ENCODE results near the gene PSORS1C2.

GRCh38 chr6:31186052-31186734, 47.3 kb upstream of the PSORS1C2 start:
- TF ChIP-seq CBFB (CRISPR knock-in tag; IDR thresholded peaks at IDR 0.05; ENCODE audit: low read depth) (no peak), GABPB1 (CRISPR knock-in tag; IDR thresholded peaks at IDR 0.05) (peak; percentile 24; the same call in 1 of the 2 replicates), ARID4B (CRISPR knock-in tag; IDR thresholded peaks at IDR 0.05; ENCODE audit: borderline replicate concordance) (no peak), USF2 (CRISPR knock-in tag; IDR thresholded peaks at IDR 0.05) (no peak), CREM (CRISPR knock-in tag; IDR thresholded peaks at IDR 0.05) (no peak), NR2C2 (CRISPR knock-in tag; IDR thresholded peaks at IDR 0.05) (no peak), ESRRA (CRISPR knock-in tag; IDR thresholded peaks at IDR 0.05; ENCODE audit: borderline replicate concordance) (no peak), TEAD4 (CRISPR knock-in tag; IDR thresholded peaks at IDR 0.05) (no peak), CREB1 (CRISPR knock-in tag; IDR thresholded peaks at IDR 0.05) (no peak)
- TF ChIP-seq, protein P1, sequence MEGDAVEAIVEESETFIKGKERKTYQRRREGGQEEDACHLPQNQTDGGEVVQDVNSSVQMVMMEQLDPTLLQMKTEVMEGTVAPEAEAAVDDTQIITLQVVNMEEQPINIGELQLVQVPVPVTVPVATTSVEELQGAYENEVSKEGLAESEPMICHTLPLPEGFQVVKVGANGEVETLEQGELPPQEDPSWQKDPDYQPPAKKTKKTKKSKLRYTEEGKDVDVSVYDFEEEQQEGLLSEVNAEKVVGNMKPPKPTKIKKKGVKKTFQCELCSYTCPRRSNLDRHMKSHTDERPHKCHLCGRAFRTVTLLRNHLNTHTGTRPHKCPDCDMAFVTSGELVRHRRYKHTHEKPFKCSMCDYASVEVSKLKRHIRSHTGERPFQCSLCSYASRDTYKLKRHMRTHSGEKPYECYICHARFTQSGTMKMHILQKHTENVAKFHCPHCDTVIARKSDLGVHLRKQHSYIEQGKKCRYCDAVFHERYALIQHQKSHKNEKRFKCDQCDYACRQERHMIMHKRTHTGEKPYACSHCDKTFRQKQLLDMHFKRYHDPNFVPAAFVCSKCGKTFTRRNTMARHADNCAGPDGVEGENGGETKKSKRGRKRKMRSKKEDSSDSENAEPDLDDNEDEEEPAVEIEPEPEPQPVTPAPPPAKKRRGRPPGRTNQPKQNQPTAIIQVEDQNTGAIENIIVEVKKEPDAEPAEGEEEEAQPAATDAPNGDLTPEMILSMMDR (IDR thresholded peaks at IDR 0.05): no peak

All from WTC11 (cell line).